Measurements from ENCODE around the gene TM9SF2. TPM values are rescaled to one million over a fixed set of nuclear protein-coding genes. Genes with fewer than 3 reads are reported as not detected.

Gene TM9SF2
- polyA plus RNA-seq, 3 donors: 54.0 to 255 (median 218) TPM

- no peak overlapping the region for H3K4me2 ChIP-seq (replicated peaks; ENCODE audit: extremely low read depth, low read length, poor library complexity, severe bottlenecking)
- peaks cover 100% of the 10 kb centered on the region for H4K20me1 ChIP-seq (ENCODE audit: insufficient read depth, low read length)
- Mint-ChIP-seq H3K27me3 (ENCODE audit: low read depth in 3 of 3) (no peaks in the 10 kb centered on the region), H3K9me3 (no peaks in the 10 kb centered on the region), H3K4me1 (peaks cover 20% of the 10 kb centered on the region), H3K4me3 (no peak overlapping the region), H3K36me3 (peaks cover 43 to 55% of the 10 kb centered on the region in 2 donors), H3K27ac (no peak overlapping the region)
- no peak overlapping the region for H2AFZ ChIP-seq (ENCODE audit: insufficient read depth, low read depth, low read length, poor library complexity, severe bottlenecking)
- WGBS (ENCODE audit: insufficient coverage): 96% methylated on average over 5 of the region's 6 CpGs
- H3K27me3 ChIP-seq (ENCODE audit: control insufficient read depth in 2 of 2, insufficient read depth in 2 of 2, low read length in 2 of 2): no peaks in the 10 kb centered on the region
- no peak for DNase-seq
- no peak overlapping the region for H3K4me3 ChIP-seq (replicated peaks in 1 of 3; ENCODE audit: low read depth in 2 of 3, low read length in 3 of 3)
- H3K79me2 ChIP-seq (ENCODE audit: insufficient read depth, low read length): peaks cover 83% of the 10 kb centered on the region
- no peaks in the 10 kb centered on the region for H3K9me3 ChIP-seq (replicated peaks in 1 of 2; ENCODE audit: control insufficient read depth in 1 of 2, insufficient read depth in 1 of 2, low read length in 2 of 2)
- intact Hi-C loops (cut with micrococcal nuclease): no loop called here
- H3K36me3 ChIP-seq (replicated peaks in 1 of 2; ENCODE audit: control insufficient read depth in 1 of 2, insufficient read depth in 2 of 2, low read length in 2 of 2): peaks cover 47 to 59% of the 10 kb centered on the region in 2 donors
- H3K4me1 ChIP-seq (ENCODE audit: control insufficient read depth in 1 of 2, insufficient read depth in 2 of 2, low read length in 2 of 2): peaks cover 5 to 6% of the 10 kb centered on the region in 2 donors
- no peak overlapping the region for H3K9ac ChIP-seq (ENCODE audit: insufficient read depth, low read length, poor library complexity, severe bottlenecking)
- no peak for TF ChIP-seq CTCF (IDR thresholded peaks at IDR 0.05)
- H3K27ac ChIP-seq (ENCODE audit: low read depth in 1 of 2, low read length in 2 of 2): no peak overlapping the region
These were observed 16.7 kb downstream of the TM9SF2 start for GRCh38 chr13:99517984-99518383.

- no peak overlapping the region for H3K9ac ChIP-seq (ENCODE audit: insufficient read depth, low read length, poor library complexity, severe bottlenecking)
- Mint-ChIP-seq H3K9me3 (no peaks in the 10 kb centered on the region), H3K4me3 (no peak overlapping the region), H3K4me1 (peaks cover 3% of the 10 kb centered on the region), H3K36me3 (peaks cover 78 to 86% of the 10 kb centered on the region in 2 donors), H3K27me3 (ENCODE audit: low read depth in 3 of 3) (no peaks in the 10 kb centered on the region), H3K27ac (peak overlapping the region in 1 of 7 donors; percentile 34)
- no peak overlapping the region for H2AFZ ChIP-seq (ENCODE audit: insufficient read depth, low read depth, low read length, poor library complexity, severe bottlenecking)
- H3K27me3 ChIP-seq (ENCODE audit: control insufficient read depth in 2 of 2, insufficient read depth in 2 of 2, low read length in 2 of 2): no peaks in the 10 kb centered on the region
- TF ChIP-seq CTCF (IDR thresholded peaks at IDR 0.05): no peak
- WGBS (ENCODE audit: insufficient coverage): no CpG with 5 or more reads among the region's 2 CpGs
- H3K36me3 ChIP-seq (replicated peaks in 1 of 2; ENCODE audit: control insufficient read depth in 1 of 2, insufficient read depth in 2 of 2, low read length in 2 of 2): peaks cover 83 to 98% of the 10 kb centered on the region in 2 donors
- no peak overlapping the region for H3K27ac ChIP-seq (ENCODE audit: low read depth in 1 of 2, low read length in 2 of 2)
- H3K9me3 ChIP-seq (replicated peaks in 1 of 2; ENCODE audit: control insufficient read depth in 1 of 2, insufficient read depth in 1 of 2, low read length in 2 of 2): no peaks in the 10 kb centered on the region
- H3K4me1 ChIP-seq (ENCODE audit: control insufficient read depth in 1 of 2, insufficient read depth in 2 of 2, low read length in 2 of 2): no peaks in the 10 kb centered on the region
- no peak overlapping the region for H3K4me2 ChIP-seq (replicated peaks; ENCODE audit: extremely low read depth, low read length, poor library complexity, severe bottlenecking)
- H4K20me1 ChIP-seq (ENCODE audit: insufficient read depth, low read length): peaks cover 97% of the 10 kb centered on the region
- intact Hi-C loops (cut with micrococcal nuclease): no loop called here
- no peak for DNase-seq
- peaks cover 71% of the 10 kb centered on the region for H3K79me2 ChIP-seq (ENCODE audit: insufficient read depth, low read length)
- no peak overlapping the region for H3K4me3 ChIP-seq (replicated peaks in 1 of 3; ENCODE audit: low read depth in 2 of 3, low read length in 3 of 3)
These were observed 21.0 kb downstream of the TM9SF2 start for GRCh38 chr13:99522298-99522697.

All from CD14-positive monocyte (primary cell).